ENCODE results near the gene FNBP1. TPM values are rescaled to one million over a fixed set of nuclear protein-coding genes. Genes with fewer than 3 reads are reported as not detected.

FNBP1 gene
- total RNA-seq, 1 donor from 2014 or later: 63.5 TPM

DNA sequence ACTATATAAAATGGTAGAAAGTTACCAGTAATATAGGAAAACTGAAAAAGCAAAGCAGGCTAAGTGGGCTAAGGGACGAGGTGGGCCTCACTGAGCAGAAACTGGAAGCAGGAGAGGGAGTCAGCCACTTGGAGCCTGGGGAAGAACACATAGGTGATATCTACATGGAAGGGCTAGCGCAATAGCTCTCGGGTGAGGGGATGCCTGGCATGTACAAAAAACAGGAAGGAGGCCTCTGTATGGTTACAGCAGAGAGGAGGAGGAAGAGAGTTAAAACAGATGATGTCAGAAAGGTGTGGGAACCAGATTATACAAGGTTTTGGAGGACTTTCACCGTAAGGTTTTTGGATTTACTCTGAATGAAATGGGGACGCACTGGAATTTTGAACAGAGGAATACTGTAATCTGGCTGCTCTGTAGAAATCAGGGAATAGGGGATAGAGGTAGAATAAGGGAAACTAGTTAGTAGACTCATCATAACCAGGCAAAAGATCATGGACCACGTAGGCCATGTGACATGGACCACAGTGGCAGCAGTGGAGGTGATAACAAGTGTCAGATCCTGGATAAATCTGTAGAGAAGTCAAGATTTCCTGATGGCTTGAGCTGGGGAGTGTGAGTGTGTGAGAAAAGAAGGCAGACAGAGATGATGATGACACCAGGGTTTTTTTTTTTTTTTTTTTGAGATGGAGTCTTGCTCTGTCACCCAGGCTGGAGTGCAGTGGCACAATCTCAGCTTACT, 52.5 kb downstream of the FNBP1 start:
- H3K9ac ChIP-seq (ENCODE audit: low read length): no peak overlapping the region
- H4K20me1 ChIP-seq (ENCODE audit: insufficient read depth, low read length): peaks cover 2% of the 10 kb centered on the region
- peaks cover 7% of the 10 kb centered on the region for H3K36me3 Mint-ChIP-seq (ENCODE audit: low read depth, unreplicated experiment)
- H3K4me1 Mint-ChIP-seq (ENCODE audit: low read depth, unreplicated experiment): peaks cover 33% of the 10 kb centered on the region
- no peaks in the 10 kb centered on the region for H3K36me3 ChIP-seq (ENCODE audit: insufficient read depth, low read length)
- peak overlapping the region; percentile 34 for H3K4me3 Mint-ChIP-seq (ENCODE audit: unreplicated experiment)
- H3K4me1 ChIP-seq (ENCODE audit: insufficient read depth, low read length): peaks cover 19% of the 10 kb centered on the region
- H3K4me3 ChIP-seq (ENCODE audit: insufficient read depth, low read depth, low read length): no peak overlapping the region
- no peak overlapping the region for H3K4me2 ChIP-seq (ENCODE audit: low read length)
- no peak overlapping the region for H2AFZ ChIP-seq (ENCODE audit: low read depth, low read length)
- no peaks in the 10 kb centered on the region for H3K27me3 ChIP-seq (ENCODE audit: insufficient read depth, low read length)
- H3K27ac ChIP-seq (ENCODE audit: low read depth, low read length): no peak overlapping the region
- no peak for DNase-seq (ENCODE audit: low read depth)
- H3K27ac Mint-ChIP-seq (ENCODE audit: unreplicated experiment): peak overlapping the region; percentile 87
- H3K9me3 Mint-ChIP-seq (ENCODE audit: unreplicated experiment): no peaks in the 10 kb centered on the region
- TF ChIP-seq, protein P1, sequence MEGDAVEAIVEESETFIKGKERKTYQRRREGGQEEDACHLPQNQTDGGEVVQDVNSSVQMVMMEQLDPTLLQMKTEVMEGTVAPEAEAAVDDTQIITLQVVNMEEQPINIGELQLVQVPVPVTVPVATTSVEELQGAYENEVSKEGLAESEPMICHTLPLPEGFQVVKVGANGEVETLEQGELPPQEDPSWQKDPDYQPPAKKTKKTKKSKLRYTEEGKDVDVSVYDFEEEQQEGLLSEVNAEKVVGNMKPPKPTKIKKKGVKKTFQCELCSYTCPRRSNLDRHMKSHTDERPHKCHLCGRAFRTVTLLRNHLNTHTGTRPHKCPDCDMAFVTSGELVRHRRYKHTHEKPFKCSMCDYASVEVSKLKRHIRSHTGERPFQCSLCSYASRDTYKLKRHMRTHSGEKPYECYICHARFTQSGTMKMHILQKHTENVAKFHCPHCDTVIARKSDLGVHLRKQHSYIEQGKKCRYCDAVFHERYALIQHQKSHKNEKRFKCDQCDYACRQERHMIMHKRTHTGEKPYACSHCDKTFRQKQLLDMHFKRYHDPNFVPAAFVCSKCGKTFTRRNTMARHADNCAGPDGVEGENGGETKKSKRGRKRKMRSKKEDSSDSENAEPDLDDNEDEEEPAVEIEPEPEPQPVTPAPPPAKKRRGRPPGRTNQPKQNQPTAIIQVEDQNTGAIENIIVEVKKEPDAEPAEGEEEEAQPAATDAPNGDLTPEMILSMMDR (IDR thresholded peaks at IDR 0.05; ENCODE audit: insufficient read depth, low read depth, low read length): no peak
- TF ChIP-seq EZH2 (IDR thresholded peaks at IDR 0.05; ENCODE audit: insufficient read depth, low read length): no peak
- no peaks in the 10 kb centered on the region for H3K79me2 ChIP-seq (ENCODE audit: insufficient read depth, low read length)
- no peak for FAIRE-seq
- no peaks in the 10 kb centered on the region for H3K27me3 Mint-ChIP-seq (ENCODE audit: low read depth, unreplicated experiment)
- no peaks in the 10 kb centered on the region for H3K9me3 ChIP-seq (ENCODE audit: insufficient read depth, low read depth, low read length)

DNA sequence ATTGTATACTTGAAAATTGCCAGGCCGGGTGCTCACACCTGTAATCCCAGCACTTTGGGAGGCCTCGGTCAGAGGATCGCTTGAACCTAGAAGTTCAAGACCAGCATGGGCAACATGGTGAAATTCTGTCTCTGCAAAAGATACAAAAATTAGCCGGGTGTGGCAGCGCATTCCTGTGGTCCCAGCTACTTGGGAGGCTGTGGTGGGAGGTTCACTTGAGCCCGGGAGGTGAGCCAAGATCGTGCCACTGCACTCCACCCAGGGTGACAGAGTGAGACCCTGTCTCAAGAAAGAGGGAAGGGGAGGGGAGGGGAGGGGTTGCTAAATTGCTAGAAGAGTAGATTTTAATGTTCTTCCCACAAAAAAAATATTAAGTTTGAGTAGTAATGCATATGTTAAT, 53.2 kb downstream of the FNBP1 start:
- H2AFZ ChIP-seq (ENCODE audit: low read depth, low read length): no peak overlapping the region
- peaks cover 9% of the 10 kb centered on the region for H3K36me3 Mint-ChIP-seq (ENCODE audit: low read depth, unreplicated experiment)
- FAIRE-seq (no peak), DNase-seq (ENCODE audit: low read depth) (peak; percentile 71)
- no peaks in the 10 kb centered on the region for H3K9me3 ChIP-seq (ENCODE audit: insufficient read depth, low read depth, low read length)
- TF ChIP-seq, protein P1 (IDR thresholded peaks at IDR 0.05; ENCODE audit: insufficient read depth, low read depth, low read length): no peak
- TF ChIP-seq EZH2 (IDR thresholded peaks at IDR 0.05; ENCODE audit: insufficient read depth, low read length): no peak
- H3K27ac ChIP-seq (ENCODE audit: low read depth, low read length): no peak overlapping the region
- no peaks in the 10 kb centered on the region for H3K79me2 ChIP-seq (ENCODE audit: insufficient read depth, low read length)
- no peak overlapping the region for H3K4me3 Mint-ChIP-seq (ENCODE audit: unreplicated experiment)
- H3K9ac ChIP-seq (ENCODE audit: low read length): no peak overlapping the region
- H3K36me3 ChIP-seq (ENCODE audit: insufficient read depth, low read length): no peaks in the 10 kb centered on the region
- peaks cover 2% of the 10 kb centered on the region for H4K20me1 ChIP-seq (ENCODE audit: insufficient read depth, low read length)
- H3K9me3 Mint-ChIP-seq (ENCODE audit: unreplicated experiment): no peaks in the 10 kb centered on the region
- H3K4me3 ChIP-seq (ENCODE audit: insufficient read depth, low read depth, low read length): no peak overlapping the region
- H3K27me3 ChIP-seq (ENCODE audit: insufficient read depth, low read length): no peaks in the 10 kb centered on the region
- peak overlapping the region; percentile 56 for H3K27ac Mint-ChIP-seq (ENCODE audit: unreplicated experiment)
- H3K4me2 ChIP-seq (ENCODE audit: low read length): peak overlapping the region; percentile 49
- H3K4me1 Mint-ChIP-seq (ENCODE audit: low read depth, unreplicated experiment): peaks cover 28% of the 10 kb centered on the region
- peaks cover 19% of the 10 kb centered on the region for H3K4me1 ChIP-seq (ENCODE audit: insufficient read depth, low read length)
- no peaks in the 10 kb centered on the region for H3K27me3 Mint-ChIP-seq (ENCODE audit: low read depth, unreplicated experiment)

- peak overlapping the region; percentile 56 for H3K27ac Mint-ChIP-seq (ENCODE audit: unreplicated experiment)
- no peak for DNase-seq (ENCODE audit: low read depth)
- Histone ChIP-seq H3K79me2 (ENCODE audit: insufficient read depth, low read length) (no peaks in the 10 kb centered on the region), H3K9ac (ENCODE audit: low read length) (no peak overlapping the region), H3K4me2 (ENCODE audit: low read length) (peak overlapping the region; percentile 49), H3K4me1 (ENCODE audit: insufficient read depth, low read length) (peaks cover 19% of the 10 kb centered on the region), H4K20me1 (ENCODE audit: insufficient read depth, low read length) (peaks cover 2% of the 10 kb centered on the region), H3K27me3 (ENCODE audit: insufficient read depth, low read length) (no peaks in the 10 kb centered on the region), H2AFZ (ENCODE audit: low read depth, low read length) (no peak overlapping the region), H3K27ac (ENCODE audit: low read depth, low read length) (no peak overlapping the region), H3K9me3 (ENCODE audit: insufficient read depth, low read depth, low read length) (no peaks in the 10 kb centered on the region), H3K4me3 (ENCODE audit: insufficient read depth, low read depth, low read length) (no peak overlapping the region), H3K36me3 (ENCODE audit: insufficient read depth, low read length) (no peaks in the 10 kb centered on the region)
- peaks cover 28% of the 10 kb centered on the region for H3K4me1 Mint-ChIP-seq (ENCODE audit: low read depth, unreplicated experiment)
- no peaks in the 10 kb centered on the region for H3K9me3 Mint-ChIP-seq (ENCODE audit: unreplicated experiment)
- no peak for FAIRE-seq
- H3K36me3 Mint-ChIP-seq (ENCODE audit: low read depth, unreplicated experiment): peaks cover 11% of the 10 kb centered on the region
- TF ChIP-seq, protein P1 (IDR thresholded peaks at IDR 0.05; ENCODE audit: insufficient read depth, low read depth, low read length): no peak
- TF ChIP-seq EZH2 (IDR thresholded peaks at IDR 0.05; ENCODE audit: insufficient read depth, low read length): no peak
- no peaks in the 10 kb centered on the region for H3K27me3 Mint-ChIP-seq (ENCODE audit: low read depth, unreplicated experiment)
- H3K4me3 Mint-ChIP-seq (ENCODE audit: unreplicated experiment): no peak overlapping the region
Observed at GRCh38 chr9:129989362-129989708, 53.7 kb downstream of the FNBP1 start.
